K562 (cell line): Measurements from ENCODE around the gene CREB3L2. TPM values are rescaled to one million over a fixed set of nuclear protein-coding genes. Genes with fewer than 3 reads are reported as not detected.

ENCODE experiments used
- BRD4 ChIP-seq: fragments of 200-600 bp; sonication (generic); IDR thresholded peaks from 2 replicates; pipeline ENCODE4 v1.6.1; 2017; ENCODE audit warnings: inconsistent platforms
- C11orf30 ChIP-seq: fragments of 450-650 bp; IDR thresholded peaks from 2 replicates; pipeline ENCODE4 v1.6.1; 2016; ENCODE audit warnings: low read depth, mild to moderate bottlenecking
- CHD1 ChIP-seq: fragments of 200-600 bp; sonication (generic); IDR thresholded peaks from one replicate; pipeline ENCODE4 v1.6.1; 2012; ENCODE audit warnings: mild to moderate bottlenecking, moderate library complexity, low read length, inconsistent platforms
- ETS2 ChIP-seq: IDR thresholded peaks from 2 replicates; pipeline ENCODE4 v1.6.1; 2016; ENCODE audit warnings: borderline replicate concordance, missing genetic modification characterization, mild to moderate bottlenecking, moderate library complexity, missing compliant biosample characterization; ENCODE audit not compliant: poor library complexity, severe bottlenecking
- ETV1 ChIP-seq: fragments of 450-650 bp; conservative IDR thresholded peaks from 2 replicates; pipeline ENCODE4 v1.6.1; 2016; ENCODE audit warnings: missing genetic modification characterization, control low read depth, low read depth, missing compliant biosample characterization
- GATAD2A ChIP-seq: fragments of 450-650 bp; IDR thresholded peaks from 2 replicates; pipeline ENCODE4 v1.6.1; 2017
- HDAC6 ChIP-seq: IDR thresholded peaks from 2 replicates; pipeline ENCODE4 v1.6.1; 2012; ENCODE audit warnings: low read depth, mild to moderate bottlenecking, control low read depth, inconsistent platforms, low read length, moderate library complexity
- HDGF ChIP-seq: fragments of 450-650 bp; IDR thresholded peaks from 2 replicates; pipeline ENCODE4 v1.6.1; 2016
- HNRNPUL1 ChIP-seq: fragments of 200-400 bp; formaldehyde crosslinking; IDR thresholded peaks from 2 replicates; pipeline ENCODE4 v1.6.1; 2017; ENCODE audit warnings: low read length
- HSF4 ChIP-seq: fragments of 250-450 bp; sonication (Bioruptor Pico); IDR thresholded peaks from 2 replicates; pipeline ENCODE4 v2.1.2; 2022; ENCODE audit warnings: mild to moderate bottlenecking, moderate library complexity, borderline replicate concordance
- JUND ChIP-seq, 2 experiments: IDR thresholded peaks; 2 replicates in 1 of 2; 3 replicates in 1 of 2; pipeline ENCODE4 v1.6.1; 2011; ENCODE audit warnings: borderline replicate concordance in 2 of 2, low read depth in 2 of 2, low read length in 2 of 2, improper control_type of control experiment in 1 of 2, missing biosample characterization in 1 of 2, missing genetic modification characterization in 1 of 2, missing genetic modification reagents in 1 of 2
- MCM3 ChIP-seq: fragments of 450-650 bp; IDR thresholded peaks from 2 replicates; pipeline ENCODE4 v1.6.1; 2016
- MEIS2 ChIP-seq: fragments of 450-650 bp; IDR thresholded peaks from 2 replicates; pipeline ENCODE4 v1.6.1; 2014; ENCODE audit warnings: mild to moderate bottlenecking; ENCODE audit not compliant: partially characterized antibody
- MIER1 ChIP-seq: fragments of 450-650 bp; IDR thresholded peaks from 2 replicates; pipeline ENCODE4 v1.6.1; 2016; ENCODE audit warnings: antibody characterized with exemption, mild to moderate bottlenecking, low read depth
- MYNN ChIP-seq, 2 experiments: sonication (generic); formaldehyde crosslinking in 1 of 2; IDR thresholded peaks; 2 replicates each; pipeline versions ENCODE4 v1.5.0 to v1.6.1; 2016 to 2020; ENCODE audit warnings: antibody characterized with exemption in 1 of 2, missing genetic modification reagents in 1 of 2
- NFATC3 ChIP-seq: fragments of 450-650 bp; IDR thresholded peaks from 2 replicates; pipeline ENCODE4 v1.6.1; 2017; ENCODE audit warnings: mild to moderate bottlenecking
- NFIX ChIP-seq: fragments of 250-450 bp; sonication (Bioruptor Pico); IDR thresholded peaks from 2 replicates; pipeline ENCODE4 v1.4.0; 2020; ENCODE audit warnings: low read depth, mild to moderate bottlenecking, moderate library complexity
- PHTF2 ChIP-seq: fragments of 250-450 bp; sonication (Bioruptor Pico); IDR thresholded peaks from 2 replicates; pipeline ENCODE4 v1.5.0; 2021; ENCODE audit warnings: mild to moderate bottlenecking
- RFX5 ChIP-seq: IDR thresholded peaks from 2 replicates; pipeline ENCODE4 v1.6.1; 2011; ENCODE audit warnings: low read depth, mild to moderate bottlenecking, improper control_type of control experiment, low read length
- SUPT5H ChIP-seq: fragments of 450-650 bp; IDR thresholded peaks from 2 replicates; pipeline ENCODE4 v1.6.1; 2016
- ZNF124 ChIP-seq: sonication (generic); formaldehyde crosslinking; IDR thresholded peaks from 2 replicates; pipeline ENCODE4 v1.8.1; 2022; ENCODE audit warnings: missing genetic modification reagents
- ZNF41 ChIP-seq: fragments of 250-450 bp; sonication (Bioruptor Pico); conservative IDR thresholded peaks from 2 replicates; pipeline ENCODE4 v1.4.0; 2020; ENCODE audit warnings: mild to moderate bottlenecking
- polyA plus RNA-seq, 8 experiments: library from polyadenylated mRNA; depleted of rRNA in 4 of 8; stranded (reverse) in 5 of 8; unstranded in 3 of 8; fragments of >200 nt; fragmentation: Nextera tagmentation in 2 of 8; fragmentation: Illumina TruSeq in 1 of 8; extraction: Ambion mirVana in 2 of 8; extraction: Trizol in 1 of 8; gene quantifications; 2 replicates each; pipeline versions ENCODE4 v1.2.1 to v1.2.3, GENCODE V29; 2011 to 2014; ENCODE audit warnings: inconsistent platforms in 1 of 8, missing spikeins in 1 of 8
- total RNA-seq, 7 experiments: library from RNA; depleted of rRNA in 6 of 7; stranded (reverse); fragments of >200 nt in 6 of 7; fragmentation: Illumina TruSeq in 2 of 7; extraction: Trizol in 2 of 7; gene quantifications; 2 replicates each; pipeline versions ENCODE4 v1.2.1 to v1.2.3, GENCODE V29; 2011 to 2021; ENCODE audit warnings: low replicate concordance in 1 of 7
- TF ChIP-seq, protein P1 (sequence below): sonication (generic); formaldehyde crosslinking; IDR thresholded peaks from 2 replicates; pipeline ENCODE4 v1.8.0; 2022; ENCODE audit warnings: mild to moderate bottlenecking, missing genetic modification reagents
- TF ChIP-seq, protein P2 (sequence below): fragments of 250-450 bp; sonication (Bioruptor Pico); IDR thresholded peaks from 2 replicates; pipeline ENCODE4 v1.4.0; 2020; ENCODE audit warnings: mild to moderate bottlenecking, moderate library complexity
- TF ChIP-seq, protein P3 (sequence below): fragments of 450-650 bp; IDR thresholded peaks from 2 replicates; pipeline ENCODE4 v1.6.1; 2017; ENCODE audit warnings: antibody characterized with exemption
- TF ChIP-seq, protein P4 (sequence below), 2 experiments: IDR thresholded peaks; 2 replicates each; pipeline ENCODE4 v1.6.1; 2011; ENCODE audit warnings: borderline replicate concordance in 1 of 2, control low read depth in 1 of 2, low read depth in 1 of 2, low read length in 1 of 2, mild to moderate bottlenecking in 1 of 2, mixed read lengths in 1 of 2, moderate library complexity in 1 of 2; ENCODE audit not compliant: insufficient read depth in 1 of 2, insufficient read length in 1 of 2, poor library complexity in 1 of 2, severe bottlenecking in 1 of 2; ENCODE audit errors: extremely low read depth in 1 of 2

CREB3L2 gene
- total and polyA plus RNA-seq, 9 of the 15 experiments (the other 6 are each of a cell fraction or from before 2014, with no cell fraction given): 7.1 to 45.6 (median 15.8) TPM

DNA sequence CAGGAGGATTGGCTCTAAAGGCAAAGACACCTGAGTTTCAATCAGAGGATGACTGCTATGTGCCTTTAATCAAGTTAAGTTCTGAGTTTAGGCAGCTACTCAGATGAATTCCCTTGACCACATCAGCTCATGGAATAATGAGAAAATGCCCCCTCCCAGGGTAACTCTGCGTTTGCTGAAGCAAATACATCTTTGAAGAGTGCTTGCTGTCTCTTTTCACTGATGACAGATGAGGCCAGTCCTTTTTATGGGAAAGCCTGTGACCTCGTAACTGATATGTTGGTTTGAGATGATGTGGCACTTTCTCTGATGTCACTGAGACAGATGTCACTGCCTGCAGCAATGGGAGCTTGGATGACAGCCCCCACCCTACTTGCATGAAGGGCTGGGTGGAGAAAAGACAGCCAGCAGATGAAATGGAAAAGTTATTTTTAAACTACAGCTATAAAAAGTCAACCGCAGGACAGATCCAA, 111.4 kb downstream of the CREB3L2 start (continued):
- TF ChIP-seq HNRNPUL1 (no peak), NFATC3 (no peak), C11orf30 (peak; percentile 59), MIER1 (no peak), HDAC6 (no peak), MEIS2 (peak; percentile 62), ZNF124 (no peak), MYNN (IDR thresholded peaks at IDR 0.05) (no peak), MYNN (CRISPR knock-in tag; IDR thresholded peaks at IDR 0.05) (no peak), BRD4 (no peak), RFX5 (no peak), NFIX (CRISPR knock-in tag) (no peak), GATAD2A (no peak), PHTF2 (CRISPR knock-in tag) (no peak), HSF4 (CRISPR knock-in tag) (no peak), ETS2 (tag) (no peak), HDGF (no peak), MCM3 (no peak), CHD1 (no peak), JUND (IDR thresholded peaks at IDR 0.05; ENCODE audit: borderline replicate concordance, low read depth, low read length) (no peak), JUND (tag; IDR thresholded peaks at IDR 0.05; ENCODE audit: borderline replicate concordance, low read depth, low read length) (no peak), ZNF41 (CRISPR knock-in tag) (no peak), ETV1 (tag) (no peak), SUPT5H (no peak)
- TF ChIP-seq, protein P1, sequence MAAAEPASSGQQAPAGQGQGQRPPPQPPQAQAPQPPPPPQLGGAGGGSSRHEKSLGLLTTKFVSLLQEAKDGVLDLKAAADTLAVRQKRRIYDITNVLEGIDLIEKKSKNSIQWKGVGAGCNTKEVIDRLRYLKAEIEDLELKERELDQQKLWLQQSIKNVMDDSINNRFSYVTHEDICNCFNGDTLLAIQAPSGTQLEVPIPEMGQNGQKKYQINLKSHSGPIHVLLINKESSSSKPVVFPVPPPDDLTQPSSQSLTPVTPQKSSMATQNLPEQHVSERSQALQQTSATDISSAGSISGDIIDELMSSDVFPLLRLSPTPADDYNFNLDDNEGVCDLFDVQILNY: no peak
- TF ChIP-seq, protein P2, sequence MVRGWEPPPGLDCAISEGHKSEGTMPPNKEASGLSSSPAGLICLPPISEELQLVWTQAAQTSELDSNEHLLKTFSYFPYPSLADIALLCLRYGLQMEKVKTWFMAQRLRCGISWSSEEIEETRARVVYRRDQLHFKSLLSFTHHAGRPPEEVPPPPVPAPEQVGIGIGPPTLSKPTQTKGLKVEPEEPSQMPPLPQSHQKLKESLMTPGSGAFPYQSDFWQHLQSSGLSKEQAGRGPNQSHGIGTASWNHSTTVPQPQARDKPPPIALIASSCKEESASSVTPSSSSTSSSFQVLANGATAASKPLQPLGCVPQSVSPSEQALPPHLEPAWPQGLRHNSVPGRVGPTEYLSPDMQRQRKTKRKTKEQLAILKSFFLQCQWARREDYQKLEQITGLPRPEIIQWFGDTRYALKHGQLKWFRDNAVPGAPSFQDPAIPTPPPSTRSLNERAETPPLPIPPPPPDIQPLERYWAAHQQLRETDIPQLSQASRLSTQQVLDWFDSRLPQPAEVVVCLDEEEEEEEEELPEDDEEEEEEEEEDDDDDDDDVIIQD (CRISPR knock-in tag): no peak
- TF ChIP-seq, protein P3, sequence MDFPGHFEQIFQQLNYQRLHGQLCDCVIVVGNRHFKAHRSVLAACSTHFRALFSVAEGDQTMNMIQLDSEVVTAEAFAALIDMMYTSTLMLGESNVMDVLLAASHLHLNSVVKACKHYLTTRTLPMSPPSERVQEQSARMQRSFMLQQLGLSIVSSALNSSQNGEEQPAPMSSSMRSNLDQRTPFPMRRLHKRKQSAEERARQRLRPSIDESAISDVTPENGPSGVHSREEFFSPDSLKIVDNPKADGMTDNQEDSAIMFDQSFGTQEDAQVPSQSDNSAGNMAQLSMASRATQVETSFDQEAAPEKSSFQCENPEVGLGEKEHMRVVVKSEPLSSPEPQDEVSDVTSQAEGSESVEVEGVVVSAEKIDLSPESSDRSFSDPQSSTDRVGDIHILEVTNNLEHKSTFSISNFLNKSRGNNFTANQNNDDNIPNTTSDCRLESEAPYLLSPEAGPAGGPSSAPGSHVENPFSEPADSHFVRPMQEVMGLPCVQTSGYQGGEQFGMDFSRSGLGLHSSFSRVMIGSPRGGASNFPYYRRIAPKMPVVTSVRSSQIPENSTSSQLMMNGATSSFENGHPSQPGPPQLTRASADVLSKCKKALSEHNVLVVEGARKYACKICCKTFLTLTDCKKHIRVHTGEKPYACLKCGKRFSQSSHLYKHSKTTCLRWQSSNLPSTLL: no peak
- TF ChIP-seq, protein P4, sequence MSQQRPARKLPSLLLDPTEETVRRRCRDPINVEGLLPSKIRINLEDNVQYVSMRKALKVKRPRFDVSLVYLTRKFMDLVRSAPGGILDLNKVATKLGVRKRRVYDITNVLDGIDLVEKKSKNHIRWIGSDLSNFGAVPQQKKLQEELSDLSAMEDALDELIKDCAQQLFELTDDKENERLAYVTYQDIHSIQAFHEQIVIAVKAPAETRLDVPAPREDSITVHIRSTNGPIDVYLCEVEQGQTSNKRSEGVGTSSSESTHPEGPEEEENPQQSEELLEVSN (IDR thresholded peaks at IDR 0.05; ENCODE audit: borderline replicate concordance in 1 of 2, extremely low read depth in 1 of 2, insufficient read depth in 1 of 2, insufficient read length in 1 of 2, low read depth in 1 of 2, low read length in 1 of 2, poor library complexity in 1 of 2, severe bottlenecking in 1 of 2): no peak
